ENCODE measurements around the gene USE1.

DNA sequence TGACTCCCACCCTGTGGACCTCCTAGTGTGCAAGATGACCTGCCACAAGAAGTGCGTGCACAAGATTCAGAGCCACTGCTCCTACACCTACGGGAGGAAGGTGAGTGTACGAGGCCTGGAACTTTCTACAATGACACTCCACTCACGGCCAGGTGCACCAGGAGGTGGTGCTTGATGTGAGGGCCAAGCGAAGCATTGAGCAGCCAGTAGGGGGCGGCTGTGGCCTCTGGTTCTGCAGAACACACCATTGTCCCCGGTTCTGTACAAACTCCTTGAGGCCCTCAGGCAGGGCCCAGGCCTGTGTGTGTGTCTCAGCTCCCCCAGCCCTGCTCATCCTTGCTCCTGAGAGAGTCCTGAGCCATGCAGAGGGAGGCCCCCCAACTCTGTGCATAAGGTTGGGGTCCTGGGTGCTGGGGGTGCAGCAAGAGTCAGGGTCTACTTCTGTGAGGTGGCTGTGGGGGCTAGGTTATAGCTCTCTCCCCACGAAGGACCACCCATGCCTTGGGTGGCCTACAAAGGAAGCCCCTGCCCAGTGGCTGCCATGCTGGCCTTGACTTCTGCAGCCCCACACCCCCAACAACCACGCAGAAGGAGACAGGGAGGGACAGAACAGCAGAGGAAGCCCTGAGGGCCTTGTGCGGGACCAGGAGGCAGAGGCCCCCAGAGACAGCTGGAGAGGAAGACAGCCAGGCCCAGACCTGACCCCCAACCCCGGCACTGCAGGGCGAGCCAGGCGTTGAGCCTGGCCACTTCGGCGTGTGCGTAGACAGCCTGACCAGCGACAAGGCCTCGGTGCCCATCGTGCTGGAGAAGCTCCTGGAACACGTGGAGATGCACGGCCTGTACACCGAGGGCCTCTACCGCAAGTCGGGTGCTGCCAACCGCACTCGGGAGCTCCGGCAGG lies 9.7 kb upstream of the USE1 start:
- TF ChIP-seq, protein P1, sequence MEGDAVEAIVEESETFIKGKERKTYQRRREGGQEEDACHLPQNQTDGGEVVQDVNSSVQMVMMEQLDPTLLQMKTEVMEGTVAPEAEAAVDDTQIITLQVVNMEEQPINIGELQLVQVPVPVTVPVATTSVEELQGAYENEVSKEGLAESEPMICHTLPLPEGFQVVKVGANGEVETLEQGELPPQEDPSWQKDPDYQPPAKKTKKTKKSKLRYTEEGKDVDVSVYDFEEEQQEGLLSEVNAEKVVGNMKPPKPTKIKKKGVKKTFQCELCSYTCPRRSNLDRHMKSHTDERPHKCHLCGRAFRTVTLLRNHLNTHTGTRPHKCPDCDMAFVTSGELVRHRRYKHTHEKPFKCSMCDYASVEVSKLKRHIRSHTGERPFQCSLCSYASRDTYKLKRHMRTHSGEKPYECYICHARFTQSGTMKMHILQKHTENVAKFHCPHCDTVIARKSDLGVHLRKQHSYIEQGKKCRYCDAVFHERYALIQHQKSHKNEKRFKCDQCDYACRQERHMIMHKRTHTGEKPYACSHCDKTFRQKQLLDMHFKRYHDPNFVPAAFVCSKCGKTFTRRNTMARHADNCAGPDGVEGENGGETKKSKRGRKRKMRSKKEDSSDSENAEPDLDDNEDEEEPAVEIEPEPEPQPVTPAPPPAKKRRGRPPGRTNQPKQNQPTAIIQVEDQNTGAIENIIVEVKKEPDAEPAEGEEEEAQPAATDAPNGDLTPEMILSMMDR (IDR thresholded peaks at IDR 0.05) = peak; percentile 63 to 82 (median 66)
- TF ChIP-seq POLR2A (IDR thresholded peaks at IDR 0.05) = no peak
- TF ChIP-seq EP300 (IDR thresholded peaks at IDR 0.05; ENCODE audit: low read depth) = no peak

All from transverse colon (tissue), 3 donors.